ENCODE measurements around the gene HAUS6.

HAUS6 gene

GRCh38 chr9:19048966-19049916 lies 53.5 kb downstream of the HAUS6 start, which contains the start of gene RRAGA:
TSS of gene RRAGA (plus strand) at chr9:19049427. CDS start at chr9:19049660, 233 bp downstream.
- H3K4me3 ChIP-seq (ENCODE audit: low read length), result peak within 1 kb of the TSS; percentile 100
- H4K20me1 ChIP-seq (ENCODE audit: control insufficient read depth, insufficient read depth, low read depth, low read length), result no peaks in the 10 kb centered on the region; the same call in 1 of the 2 replicates
- TF ChIP-seq CTCF (IDR thresholded peaks at IDR 0.05; ENCODE audit: low read depth, low read length, poor library complexity, severe bottlenecking) (peak; percentile 93), EZH2phosphoT487 (IDR thresholded peaks at IDR 0.05; ENCODE audit: borderline replicate concordance, low read length) (no peak)
- H3K4me1 ChIP-seq (ENCODE audit: control insufficient read depth, low read length), result peaks cover 35% of the 10 kb centered on the region
- H3F3A ChIP-seq (ENCODE audit: control insufficient read depth, insufficient read depth), result peaks cover 26% of the 10 kb centered on the region
- peaks cover 24% of the 10 kb centered on the region for H3K36me3 ChIP-seq (ENCODE audit: control insufficient read depth, low read length)
- no peaks in the 10 kb centered on the region for H3K27me3 ChIP-seq (ENCODE audit: control insufficient read depth, low read length)
- no peaks in the 10 kb centered on the region for H3K9me3 ChIP-seq (ENCODE audit: control insufficient read depth, insufficient read depth, low read length)
- peaks cover 31% of the 10 kb centered on the region for H3K79me2 ChIP-seq (ENCODE audit: control insufficient read depth, low read length)
- H3K27ac ChIP-seq (ENCODE audit: low read depth, low read length), result peak within 1 kb of the TSS; percentile 85
- no peaks in the 10 kb centered on the region for H3K9me2 ChIP-seq (replicated peaks; ENCODE audit: control insufficient read depth, low read length)
- peak within 1 kb of the TSS; percentile 98 for H3K4me2 ChIP-seq (ENCODE audit: low read length)

- no peak overlapping the region for H3K4me3 ChIP-seq (ENCODE audit: low read length)
Measured at GRCh38 chr9:19036611-19037010, 66.1 kb downstream of the HAUS6 start.

GRCh38 chr9:19033015-19033414 lies 69.7 kb downstream of the HAUS6 start, which contains the start of gene SAXO1:
TSS of gene SAXO1 (minus strand) at chr9:19033209. CDS start at chr9:19032908, 301 bp downstream.
- Histone ChIP-seq H3K4me2 (ENCODE audit: low read length) (no peak within 1 kb of the TSS), H3K9me2 (replicated peaks; ENCODE audit: control insufficient read depth, low read length) (no peaks in the 10 kb centered on the region), H3K27ac (ENCODE audit: low read depth, low read length) (no peak within 1 kb of the TSS), H3K27me3 (ENCODE audit: control insufficient read depth, low read length) (peaks cover 2% of the 10 kb centered on the region; the same call in 1 of the 2 replicates), H3K4me3 (ENCODE audit: low read length) (no peak within 1 kb of the TSS), H4K20me1 (ENCODE audit: control insufficient read depth, insufficient read depth, low read depth, low read length) (no peaks in the 10 kb centered on the region), H3K36me3 (ENCODE audit: control insufficient read depth, low read length) (no peaks in the 10 kb centered on the region), H3F3A (ENCODE audit: control insufficient read depth, insufficient read depth) (no peaks in the 10 kb centered on the region), H3K9me3 (ENCODE audit: control insufficient read depth, insufficient read depth, low read length) (no peaks in the 10 kb centered on the region), H3K4me1 (ENCODE audit: control insufficient read depth, low read length) (no peaks in the 10 kb centered on the region), H3K79me2 (ENCODE audit: control insufficient read depth, low read length) (no peaks in the 10 kb centered on the region)
- TF ChIP-seq EZH2phosphoT487 (IDR thresholded peaks at IDR 0.05; ENCODE audit: borderline replicate concordance, low read length), result no peak
- no peak for TF ChIP-seq CTCF (IDR thresholded peaks at IDR 0.05; ENCODE audit: low read depth, low read length, poor library complexity, severe bottlenecking)

More at GRCh38 chr9:19036611-19037010, 66.1 kb downstream of the HAUS6 start:
- Histone ChIP-seq H3K4me1 (ENCODE audit: control insufficient read depth, low read length) (no peaks in the 10 kb centered on the region), H3K27ac (ENCODE audit: low read depth, low read length) (no peak overlapping the region), H3K27me3 (ENCODE audit: control insufficient read depth, low read length) (no peaks in the 10 kb centered on the region), H3K4me2 (ENCODE audit: low read length) (no peak overlapping the region), H3F3A (ENCODE audit: control insufficient read depth, insufficient read depth) (no peaks in the 10 kb centered on the region), H3K9me3 (ENCODE audit: control insufficient read depth, insufficient read depth, low read length) (no peaks in the 10 kb centered on the region), H3K36me3 (ENCODE audit: control insufficient read depth, low read length) (no peaks in the 10 kb centered on the region), H3K9me2 (replicated peaks; ENCODE audit: control insufficient read depth, low read length) (no peaks in the 10 kb centered on the region), H3K79me2 (ENCODE audit: control insufficient read depth, low read length) (no peaks in the 10 kb centered on the region), H4K20me1 (ENCODE audit: control insufficient read depth, insufficient read depth, low read depth, low read length) (no peaks in the 10 kb centered on the region)
- peak; percentile 23 for TF ChIP-seq CTCF (IDR thresholded peaks at IDR 0.05; ENCODE audit: low read depth, low read length, poor library complexity, severe bottlenecking)
- TF ChIP-seq EZH2phosphoT487 (IDR thresholded peaks at IDR 0.05; ENCODE audit: borderline replicate concordance, low read length), result no peak
